B cell (primary cell): Measurements from ENCODE around the gene LILRB4. TPM values are rescaled to one million over a fixed set of nuclear protein-coding genes. Genes with fewer than 3 reads are reported as not detected.
A peak's percentile ranks its signal among the peaks of the same experiment; 100 is the strongest.

ENCODE experiments used
- ATAC-seq: fragments of 200-7000 bp; cut with Tn5 transposase; one replicate; pipeline ENCODE4 v1.10.0; 2021; ENCODE audit warnings: low read depth, mild to moderate bottlenecking, moderate number of reproducible peaks, moderate library complexity
- CTCF ChIA-PET: fragments of 350-600 bp; sonication (Branson Sonifier 250); formaldehyde crosslinking; loops from one replicate; lab custom pipeline; 2021; ENCODE audit warnings: antibody characterized with exemption, inconsistent platforms; lab: Charles Lee
- POLR2A ChIA-PET: fragments of 350-600 bp; sonication (Branson Sonifier 250); formaldehyde crosslinking; loops from one replicate; lab custom pipeline; 2021; ENCODE audit warnings: antibody characterized with exemption; lab: Charles Lee
- DNase-seq: peaks from one replicate; pipeline ENCODE4 v3.0.0; 2013
- H2AFZ ChIP-seq: 2 replicates; pipeline ENCODE4 v1.6.1; 2012; ENCODE audit warnings: mild to moderate bottlenecking, low read depth, low read length; ENCODE audit not compliant: insufficient read depth, poor library complexity, severe bottlenecking
- H3K27ac ChIP-seq, 2 donors: 1 replicate in 1 of 2; 2 replicates in 1 of 2; pipeline ENCODE4 v1.5.1; 2012 to 2013; ENCODE audit warnings: low read length in 2 of 2, mild to moderate bottlenecking in 2 of 2, moderate library complexity in 1 of 2
- H3K27me3 ChIP-seq, 4 experiments: fragments of 200-600 bp in 1 of 4; sonication (generic) in 1 of 4; replicated peaks in 1 of 4; 1 replicate in 2 of 4; 2 replicates in 2 of 4; pipeline versions ENCODE4 v1.6.1 to v1.7.0; 2013 to 2016; ENCODE audit warnings: low read length in 3 of 4, mild to moderate bottlenecking in 2 of 4, mixed read lengths in 1 of 4, moderate library complexity in 1 of 4; ENCODE audit not compliant: insufficient read depth in 4 of 4, control insufficient read depth in 3 of 4; ENCODE audit errors: control extremely low read depth in 1 of 4
- H3K36me3 ChIP-seq, 2 experiments: replicated peaks in 1 of 2; 1 replicate in 1 of 2; 2 replicates in 1 of 2; pipeline versions ENCODE4 v1.6.1 to v1.7.1; 2013; ENCODE audit warnings: low read length in 1 of 2; ENCODE audit not compliant: insufficient read depth in 2 of 2, control insufficient read depth in 1 of 2; ENCODE audit errors: control extremely low read depth in 1 of 2, extremely low read depth in 1 of 2
- H3K4me1 ChIP-seq, 2 donors: fragments of 200-600 bp in 1 of 2; sonication (generic) in 1 of 2; 1 replicate in 1 of 2; 2 replicates in 1 of 2; pipeline versions ENCODE4 v1.5.1 to v1.6.1; 2013 to 2017; ENCODE audit warnings: low read length in 2 of 2; ENCODE audit not compliant: control insufficient read depth in 2 of 2, insufficient read depth in 2 of 2
- H3K4me2 ChIP-seq: replicated peaks from 2 replicates; pipeline ENCODE3; 2012; ENCODE audit warnings: mild to moderate bottlenecking, low read depth, low read length; ENCODE audit not compliant: poor library complexity, severe bottlenecking
- H3K4me3 ChIP-seq, 5 experiments: fragments of 200-600 bp in 1 of 5; sonication (generic) in 1 of 5; 1 replicate in 3 of 5; 2 replicates in 2 of 5; pipeline versions ENCODE4 v1.5.1 to v1.7.0; 2011 to 2016; ENCODE audit warnings: low read length in 4 of 5, mild to moderate bottlenecking in 4 of 5, low read depth in 2 of 5, control low read depth in 1 of 5, moderate library complexity in 1 of 5; ENCODE audit not compliant: insufficient read depth in 1 of 5; ENCODE audit errors: control extremely low read depth in 1 of 5, extremely low read depth in 1 of 5
- H3K79me2 ChIP-seq: fragments of 200-600 bp; sonication (generic); one replicate; pipeline ENCODE4 v1.6.0; 2016; ENCODE audit warnings: low read length; ENCODE audit not compliant: control insufficient read depth, insufficient read depth
- H3K9ac ChIP-seq: fragments of 200-600 bp; sonication (generic); 2 replicates; pipeline ENCODE4 v1.6.1; 2017; ENCODE audit warnings: mild to moderate bottlenecking, low read length, moderate library complexity
- H3K9me3 ChIP-seq, 3 donors: one replicate each; pipeline versions ENCODE4 v1.6.1 to v1.7.1; 2013; ENCODE audit warnings: low read length in 2 of 3; ENCODE audit not compliant: control insufficient read depth in 2 of 3, insufficient read depth in 1 of 3; ENCODE audit errors: control extremely low read depth in 1 of 3
- H4K20me1 ChIP-seq: 2 replicates; pipeline ENCODE4 v1.6.0; 2012; ENCODE audit warnings: mild to moderate bottlenecking, low read length; ENCODE audit not compliant: insufficient read depth, control insufficient read depth, poor library complexity, severe bottlenecking
- H3K27ac Mint-ChIP-seq: one replicate; pipeline ENCODE4 v1.8.0; 2021; ENCODE audit warnings: mixed read lengths
- H3K27me3 Mint-ChIP-seq: one replicate; pipeline ENCODE4 v1.8.0; 2021; ENCODE audit warnings: mixed read lengths
- H3K4me1 Mint-ChIP-seq: one replicate; pipeline ENCODE4 v1.8.0; 2021; ENCODE audit warnings: mixed read lengths
- H3K4me3 Mint-ChIP-seq: one replicate; pipeline ENCODE4 v1.8.0; 2021; ENCODE audit warnings: mixed read lengths
- H3K9me3 Mint-ChIP-seq: one replicate; pipeline ENCODE4 v1.8.0; 2022; ENCODE audit warnings: mixed read lengths; ENCODE audit not compliant: insufficient read depth
- CTCF ChIP-seq: fragments of 200-600 bp; IDR thresholded peaks from one replicate; pipeline ENCODE4 v1.8.0; 2022; ENCODE audit warnings: antibody characterized with exemption, mild to moderate bottlenecking
- EZH2 ChIP-seq: IDR thresholded peaks from 2 replicates; pipeline ENCODE4 v1.6.1; 2012; ENCODE audit warnings: borderline replicate concordance, low read depth, mild to moderate bottlenecking, moderate library complexity, low read length; ENCODE audit not compliant: insufficient read depth, poor library complexity, severe bottlenecking
- WGBS: methylation state at CpG from one replicate; pipeline ENCODE4 v1.1.5; 2013; ENCODE audit warnings: missing lambda C conversion rate; ENCODE audit not compliant: insufficient coverage; 5-methylcytosine and 5-hydroxymethylcytosine counted together
- intact Hi-C: fragments of 100-400 bp; cut with micrococcal nuclease; formaldehyde crosslinking; loops from one replicate; pipeline ENCODE4 v1.10.0; 2022
- polyA plus RNA-seq: library from polyadenylated mRNA; depleted of rRNA; stranded (reverse); fragments of >200 nt; gene quantifications from 2 replicates; pipeline ENCODE4 v1.2.3, GENCODE V29; 2012
- total RNA-seq, 2 donors: library from RNA; stranded (reverse); fragments of 120-200 nt in 1 of 2; gene quantifications; 1 replicate in 1 of 2; 2 replicates in 1 of 2; pipeline versions ENCODE4 v1.2.3 to v1.2.4, GENCODE V29; 2013 to 2022

The LILRB4 gene
- total and polyA plus RNA-seq, 2 donors (not counting 1 experiment from before 2014, with no cell fraction given) = 1.1 to 2.8 TPM

GRCh38 chr19:54694648-54695047, 31.9 kb downstream of the LILRB4 start:
- WGBS = 70% methylated on average over 5 of the region's 5 CpGs
- Mint-ChIP-seq H3K9me3 (no peaks in the 10 kb centered on the region), H3K27ac (no peak overlapping the region), H3K4me1 (peaks cover 3% of the 10 kb centered on the region), H3K4me3 (no peak overlapping the region), H3K27me3 (peaks cover 43% of the 10 kb centered on the region)
- peaks cover 0 to 3% of the 10 kb centered on the region in 2 donors for H3K4me1 ChIP-seq
- H4K20me1 ChIP-seq = no peaks in the 10 kb centered on the region
- no peak overlapping the region for H2AFZ ChIP-seq
- peaks cover 0 to 3% (median 0%) of the 10 kb centered on the region in 3 donors for H3K9me3 ChIP-seq
- no peak overlapping the region for H3K4me3 ChIP-seq
- TF ChIP-seq EZH2 = no peak
- no peak for TF ChIP-seq CTCF
- DNase-seq (no peak), ATAC-seq (no peak)
- ChIA-PET CTCF (no interaction called here), POLR2A (no interaction called here)
- H3K27ac ChIP-seq = no peak overlapping the region
- no peaks in the 10 kb centered on the region for H3K36me3 ChIP-seq
- no peaks in the 10 kb centered on the region for H3K79me2 ChIP-seq
- no peak overlapping the region for H3K4me2 ChIP-seq
- H3K27me3 ChIP-seq = peaks cover 0 to 23% (median 5%) of the 10 kb centered on the region in 4 experiments
- intact Hi-C loops = no loop called here
- H3K9ac ChIP-seq = no peak overlapping the region

- H3K4me1 Mint-ChIP-seq = peaks cover 3% of the 10 kb centered on the region
- no peak overlapping the region for H2AFZ ChIP-seq
- peaks cover 0 to 3% of the 10 kb centered on the region in 2 donors for H3K4me1 ChIP-seq
- H4K20me1 ChIP-seq = no peaks in the 10 kb centered on the region
- 67% methylated on average over 7 of the region's 8 CpGs for WGBS
- ChIA-PET POLR2A (no interaction called here), CTCF (no interaction called here)
- no peaks in the 10 kb centered on the region for H3K36me3 ChIP-seq
- ATAC-seq = no peak
- no peak overlapping the region for H3K9ac ChIP-seq
- H3K4me3 ChIP-seq = no peak overlapping the region
- no peak overlapping the region for H3K27ac Mint-ChIP-seq
- peaks cover 0 to 3% (median 0%) of the 10 kb centered on the region in 3 donors for H3K9me3 ChIP-seq
- H3K4me3 Mint-ChIP-seq = no peak overlapping the region
- H3K27me3 ChIP-seq = peaks cover 0 to 18% (median 4%) of the 10 kb centered on the region in 4 experiments
- H3K79me2 ChIP-seq = no peaks in the 10 kb centered on the region
- H3K27me3 Mint-ChIP-seq = peaks cover 49% of the 10 kb centered on the region
- no peak overlapping the region for H3K27ac ChIP-seq
- no peaks in the 10 kb centered on the region for H3K9me3 Mint-ChIP-seq
- no peak overlapping the region for H3K4me2 ChIP-seq
- intact Hi-C loops = no loop called here
- DNase-seq = peak; percentile 2
- TF ChIP-seq CTCF (no peak), EZH2 (no peak)
Measured at GRCh38 chr19:54696117-54696548, 33.3 kb downstream of the LILRB4 start.
